HCT116 (cell line): ENCODE measurements around the gene SUCNR1. TPM values are rescaled to one million over a fixed set of nuclear protein-coding genes. Genes with fewer than 3 reads are reported as not detected.
"Not testable (repeated sequence)": the region's sequence is repeated elsewhere in the genome, so short reads cannot be mapped to it uniquely, and the experiment has no call there.

Experiments used
- ATAC-seq: fragments of 200-7000 bp; cut with Tn5 transposase; 2 replicates; pipeline ENCODE4 v1.9.1; 2020; ENCODE audit warnings: mild to moderate bottlenecking, moderate library complexity
- BruUV-seq: library from RNA; stranded (reverse); fragments of 400-500 nt; replicated peaks from 2 replicates; lab custom pipeline; 2021; lab: Mats Ljungman, UMichigan
- CTCF ChIA-PET: fragments of 300-600 bp; sonication (Branson Sonifier 250); formaldehyde crosslinking; loops from one replicate; lab custom pipeline; 2021; ENCODE audit warnings: antibody characterized with exemption; lab: Charles Lee
- POLR2A ChIA-PET: fragments of 300-600, 350-600 bp; sonication (Branson Sonifier 250); formaldehyde crosslinking; loops from one replicate; lab custom pipeline; 2021; ENCODE audit warnings: antibody characterized with exemption; lab: Charles Lee
- RAD21 ChIA-PET, 2 experiments: fragments of 300-600 bp; sonication (Branson Sonifier 250); formaldehyde crosslinking; loops; one replicate each; lab custom pipeline; 2023; ENCODE audit warnings: low total read pairs in 2 of 2; ENCODE audit not compliant: uncharacterized antibody in 2 of 2, unreplicated experiment in 2 of 2, low non-redundant PET in 1 of 2; lab: Charles Lee
- DNase-seq: peaks from one replicate; pipeline ENCODE4 v3.0.0-alpha.2; 2010; ENCODE audit warnings: low read depth, low spot score
- H2AFZ ChIP-seq: fragments of 200-600 bp; shearing (Covaris generic), sonication (generic); 2 replicates; pipeline ENCODE4 v1.6.1; 2017; ENCODE audit warnings: low read depth, mixed run types, mixed read lengths, antibody characterized with exemption, low read length; ENCODE audit not compliant: poor library complexity, severe bottlenecking
- H3K27ac ChIP-seq: 2 replicates; pipeline ENCODE4 v1.5.1; 2012; ENCODE audit warnings: low read depth, low read length
- H3K27me3 ChIP-seq: fragments of 200-600 bp; sonication (generic); 2 replicates; pipeline ENCODE4 v1.6.1; 2016; ENCODE audit warnings: mixed run types, low read length, mixed read lengths; ENCODE audit not compliant: insufficient read depth
- H3K36me3 ChIP-seq, 2 experiments: fragments of 200-500 bp in 1 of 2; fragments of 200-600 bp in 1 of 2; sonication (Bioruptor generic) in 1 of 2; sonication (generic) in 1 of 2; 2 replicates each; pipeline versions ENCODE4 v1.5.1 to v1.6.1; 2014 to 2016; ENCODE audit warnings: low read length in 2 of 2, inconsistent platforms in 1 of 2, mixed read lengths in 1 of 2, mixed run types in 1 of 2; ENCODE audit not compliant: insufficient read depth in 2 of 2, control insufficient read depth in 1 of 2
- H3K4me1 ChIP-seq, 2 experiments: fragments of 200-600 bp in 1 of 2; sonication (generic) in 1 of 2; 2 replicates each; pipeline versions ENCODE4 v1.5.1 to v1.6.1; 2012 to 2017; ENCODE audit warnings: low read length in 2 of 2, inconsistent platforms in 1 of 2, mild to moderate bottlenecking in 1 of 2, mixed read lengths in 1 of 2, mixed run types in 1 of 2, moderate library complexity in 1 of 2; ENCODE audit not compliant: insufficient read depth in 2 of 2, control insufficient read depth in 1 of 2
- H3K4me2 ChIP-seq: fragments of 200-600 bp; sonication (generic); 2 replicates; pipeline ENCODE4 v1.6.1; 2017; ENCODE audit warnings: mixed run types, low read length, mixed read lengths
- H3K4me3 ChIP-seq, 2 experiments: fragments of 200-600 bp in 1 of 2; sonication (generic) in 1 of 2; replicated peaks in 1 of 2; 2 replicates each; pipeline ENCODE4 v1.5.1; 2011 to 2016; ENCODE audit warnings: low read length in 2 of 2, control low read depth in 1 of 2, low read depth in 1 of 2, mild to moderate bottlenecking in 1 of 2, mixed read lengths in 1 of 2, mixed run types in 1 of 2
- H3K79me2 ChIP-seq: fragments of 200-600 bp; sonication (generic); 2 replicates; pipeline ENCODE4 v1.6.1; 2017; ENCODE audit warnings: mild to moderate bottlenecking, mixed run types, low read length, moderate library complexity, mixed read lengths; ENCODE audit not compliant: insufficient read depth
- H3K9ac ChIP-seq: fragments of 200-600 bp; sonication (generic); 2 replicates; pipeline ENCODE4 v1.6.1; 2016; ENCODE audit warnings: low read length, mixed read lengths
- H3K9me2 ChIP-seq: fragments of 200-600 bp; sonication (generic), shearing (Covaris generic); 2 replicates; pipeline ENCODE4 v1.6.1; 2017; ENCODE audit warnings: mixed run types, mild to moderate bottlenecking, moderate library complexity; ENCODE audit not compliant: insufficient read depth
- H3K9me3 ChIP-seq, 2 experiments: fragments of 200-500 bp in 1 of 2; fragments of 200-600 bp in 1 of 2; sonication (Bioruptor generic) in 1 of 2; sonication (generic) in 1 of 2; 2 replicates each; pipeline ENCODE4 v1.6.1; 2014 to 2017; ENCODE audit warnings: low read length in 2 of 2, mixed read lengths in 2 of 2, inconsistent platforms in 1 of 2, low read depth in 1 of 2, mild to moderate bottlenecking in 1 of 2, mixed run types in 1 of 2, moderate library complexity in 1 of 2; ENCODE audit not compliant: control insufficient read depth in 1 of 2, insufficient read depth in 1 of 2
- H4K20me1 ChIP-seq: fragments of 200-600 bp; sonication (generic), shearing (Covaris generic); 2 replicates; pipeline ENCODE4 v1.6.1; 2017; ENCODE audit warnings: mixed run types, mild to moderate bottlenecking, moderate library complexity; ENCODE audit not compliant: insufficient read depth
- CBX3 ChIP-seq: IDR thresholded peaks from 2 replicates; pipeline ENCODE4 v1.6.1; 2012; ENCODE audit warnings: low read depth
- CEBPB ChIP-seq: IDR thresholded peaks from 2 replicates; pipeline ENCODE4 v1.6.1; 2012; ENCODE audit warnings: low read depth
- EZH2phosphoT487 ChIP-seq: fragments of 200-600 bp; IDR thresholded peaks from 2 replicates; pipeline ENCODE4 v1.6.1; 2018; ENCODE audit warnings: antibody characterized with exemption, borderline replicate concordance
- FOSL1 ChIP-seq: IDR thresholded peaks from 2 replicates; pipeline ENCODE4 v1.6.1; 2012; ENCODE audit warnings: low read depth
- JUND ChIP-seq: IDR thresholded peaks from 2 replicates; pipeline ENCODE4 v1.6.1; 2012
- TCF7L2 ChIP-seq: IDR thresholded peaks from 2 replicates; pipeline ENCODE4 v1.7.0; 2011; ENCODE audit warnings: borderline replicate concordance, inconsistent platforms; ENCODE audit not compliant: insufficient read depth, insufficient read length; ENCODE audit errors: extremely low read depth
- ZNF274 ChIP-seq: fragments of 200-500 bp; sonication (Bioruptor generic); IDR thresholded peaks from 2 replicates; pipeline ENCODE4 v1.6.1; 2014; ENCODE audit warnings: mild to moderate bottlenecking, low read depth, low read length, inconsistent platforms
- intact Hi-C: fragments of 100-400 bp; cut with micrococcal nuclease; formaldehyde crosslinking; loops from 2 replicates; pipeline ENCODE4 v1.10.0; 2022
- total RNA-seq: library from RNA; stranded (reverse); gene quantifications from one replicate; pipeline ENCODE4 v1.2.1, GENCODE V29; 2021; ENCODE audit not compliant: unreplicated experiment

SUCNR1 gene
- total RNA-seq, 1 experiment from 2014 or later: 0.17 TPM

DNA sequence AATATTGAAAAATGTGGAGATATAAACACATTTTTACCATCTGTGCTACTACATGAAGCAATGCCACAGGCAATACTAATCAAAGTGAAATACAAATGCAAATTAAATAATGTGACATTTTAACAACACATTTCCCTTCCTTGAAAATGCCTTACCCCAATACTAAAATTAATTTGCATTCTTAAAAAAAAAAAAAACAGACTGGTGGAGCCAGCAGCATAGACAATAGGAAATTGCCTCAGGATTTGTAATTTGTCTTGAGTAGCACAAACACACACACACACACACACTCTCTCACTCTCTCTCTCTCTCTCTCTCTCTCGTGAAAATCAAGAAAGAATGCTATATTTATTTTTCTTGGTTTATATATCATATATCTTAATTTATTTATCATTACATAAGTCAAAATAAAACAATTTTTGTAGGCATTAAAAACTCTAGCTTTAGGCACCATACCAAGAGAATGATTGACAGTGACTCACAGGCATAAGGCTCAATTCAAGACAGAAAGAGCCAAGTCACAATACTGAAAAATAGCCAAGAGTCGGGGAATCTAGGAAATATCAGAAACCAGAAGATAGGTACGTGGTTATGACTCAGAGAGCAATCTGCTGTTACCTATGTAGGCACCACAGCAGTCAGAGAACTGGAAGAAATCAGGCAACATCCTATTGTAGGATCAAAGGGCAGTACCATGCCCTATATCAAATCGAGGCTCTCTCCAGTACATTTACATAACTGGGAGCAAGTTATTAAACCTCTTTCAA, 23.0 kb downstream of the SUCNR1 start:
- no peaks in the 10 kb centered on the region for H3K9me2 ChIP-seq
- peak; percentile 81 for ATAC-seq
- H3K4me1 ChIP-seq: peaks cover 3 to 12% of the 10 kb centered on the region in 2 experiments; a peak in 3 of 4 replicates
- H3K9ac ChIP-seq: no peak overlapping the region
- no TSS peak for BruUV-seq
- no peak for TF ChIP-seq EZH2phosphoT487
- TF ChIP-seq ZNF274: no peak
- peak; percentile 52 for TF ChIP-seq JUND
- TF ChIP-seq CBX3: peak; percentile 36; the same call in 1 of the 2 replicates
- peak; percentile 59 for TF ChIP-seq FOSL1
- TF ChIP-seq CEBPB: no peak
- TF ChIP-seq TCF7L2: peak; percentile 90
- H3K4me3 ChIP-seq: no peak overlapping the region
- no peak overlapping the region for H2AFZ ChIP-seq
- no peaks in the 10 kb centered on the region for H3K27me3 ChIP-seq
- H3K27ac ChIP-seq: no peak overlapping the region; the same call in 1 of the 2 replicates
- no peaks in the 10 kb centered on the region for H3K79me2 ChIP-seq
- intact Hi-C loops: no loop called here
- POLR2A ChIA-PET: no interaction called here
- no peaks in the 10 kb centered on the region for H3K9me3 ChIP-seq
- no peaks in the 10 kb centered on the region for H4K20me1 ChIP-seq
- RAD21 ChIA-PET: no interaction called here
- H3K36me3 ChIP-seq: no peaks in the 10 kb centered on the region
- H3K4me2 ChIP-seq: peak overlapping the region; percentile 56
- peak; percentile 48 for DNase-seq
- CTCF ChIA-PET: no interaction called here

DNA sequence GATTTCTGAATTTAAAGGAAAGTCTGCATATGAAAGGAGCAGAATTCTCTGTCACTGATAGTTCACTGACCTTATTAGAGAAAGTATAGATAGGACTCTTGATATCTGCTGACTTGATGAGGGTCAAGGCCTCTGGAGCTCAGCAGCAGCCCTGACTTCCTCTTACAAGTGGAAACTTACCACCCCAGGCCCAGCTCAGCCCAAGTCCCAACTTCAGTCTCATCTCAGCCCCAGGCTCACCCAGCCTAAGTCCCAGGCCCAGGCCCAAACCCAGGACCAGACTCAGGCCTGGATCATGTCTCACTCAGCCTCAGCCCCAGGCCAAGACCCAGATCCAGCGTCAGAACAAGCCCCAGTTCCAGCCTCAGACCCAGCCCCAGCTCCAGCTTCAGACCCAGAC, 24.7 kb downstream of the SUCNR1 start:
- H4K20me1 ChIP-seq, intact Hi-C loops: not testable (repeated sequence)

DNA sequence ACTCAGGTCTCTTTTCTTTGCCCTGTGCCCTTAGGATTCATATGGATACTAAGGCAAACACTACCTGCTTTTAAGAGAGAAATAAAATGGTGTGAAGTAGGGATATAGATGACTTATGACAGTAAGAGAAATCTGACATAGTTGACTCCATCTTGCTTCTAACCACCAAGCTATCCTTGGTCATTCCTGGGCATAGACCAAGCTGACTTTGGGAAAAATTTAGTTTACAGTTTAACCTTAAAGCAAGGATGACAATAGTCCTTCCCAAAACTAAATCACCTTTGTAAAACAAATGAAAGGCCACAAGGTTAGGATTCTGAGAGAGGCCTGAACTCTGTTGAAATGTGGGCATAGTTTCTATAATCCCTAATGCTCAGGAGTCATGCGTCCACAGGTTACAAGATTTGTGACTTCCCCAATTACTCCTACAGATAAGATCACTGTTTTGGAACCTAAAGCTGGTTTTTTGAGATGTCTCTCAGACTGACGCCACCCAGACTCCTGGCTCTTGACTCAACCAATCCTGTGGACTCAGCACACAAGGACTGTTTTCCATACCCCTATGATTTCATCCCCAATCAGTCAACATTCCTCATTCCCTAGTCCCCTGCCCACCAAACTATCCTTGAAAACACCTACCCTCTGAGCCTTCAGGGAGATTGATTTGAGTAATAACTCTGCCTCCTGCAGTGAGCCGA, 25.3 kb downstream of the SUCNR1 start:
- CTCF ChIA-PET, H3K27ac ChIP-seq, DNase-seq, H4K20me1 ChIP-seq, H3K4me3 ChIP-seq, H2AFZ ChIP-seq, H3K9me2 ChIP-seq, H3K27me3 ChIP-seq, ATAC-seq, H3K79me2 ChIP-seq, H3K4me2 ChIP-seq, H3K9ac ChIP-seq, H3K36me3 ChIP-seq, H3K9me3 ChIP-seq, POLR2A ChIA-PET, RAD21 ChIA-PET, BruUV-seq, intact Hi-C loops: not testable (repeated sequence)
- peaks cover 3 to 12% of the 10 kb centered on the region in 2 experiments; a peak in 3 of 4 replicates for H3K4me1 ChIP-seq

More for the DNA sequence above, 24.7 kb downstream of the SUCNR1 start:
- ATAC-seq, H3K27me3 ChIP-seq, H3K9ac ChIP-seq, CTCF ChIA-PET, H3K79me2 ChIP-seq, H3K4me3 ChIP-seq, H3K9me3 ChIP-seq, POLR2A ChIA-PET, BruUV-seq, H2AFZ ChIP-seq, H3K9me2 ChIP-seq, H3K27ac ChIP-seq, DNase-seq, H3K4me2 ChIP-seq, RAD21 ChIA-PET, H3K36me3 ChIP-seq: not testable (repeated sequence)
- peaks cover 3 to 12% of the 10 kb centered on the region in 2 experiments; a peak in 3 of 4 replicates for H3K4me1 ChIP-seq
